Fibroblast of skin of right quadriceps (primary cell): Measurements from ENCODE around the gene BCL2A1.
"Not testable (repeated sequence)": the region's sequence is repeated elsewhere in the genome, so short reads cannot be mapped to it uniquely, and the experiment has no call there.

ENCODE experiments used
- DNase-seq: peaks from one replicate; pipeline ENCODE4 v3.0.0-alpha.2; 2013

Gene BCL2A1

DNA sequence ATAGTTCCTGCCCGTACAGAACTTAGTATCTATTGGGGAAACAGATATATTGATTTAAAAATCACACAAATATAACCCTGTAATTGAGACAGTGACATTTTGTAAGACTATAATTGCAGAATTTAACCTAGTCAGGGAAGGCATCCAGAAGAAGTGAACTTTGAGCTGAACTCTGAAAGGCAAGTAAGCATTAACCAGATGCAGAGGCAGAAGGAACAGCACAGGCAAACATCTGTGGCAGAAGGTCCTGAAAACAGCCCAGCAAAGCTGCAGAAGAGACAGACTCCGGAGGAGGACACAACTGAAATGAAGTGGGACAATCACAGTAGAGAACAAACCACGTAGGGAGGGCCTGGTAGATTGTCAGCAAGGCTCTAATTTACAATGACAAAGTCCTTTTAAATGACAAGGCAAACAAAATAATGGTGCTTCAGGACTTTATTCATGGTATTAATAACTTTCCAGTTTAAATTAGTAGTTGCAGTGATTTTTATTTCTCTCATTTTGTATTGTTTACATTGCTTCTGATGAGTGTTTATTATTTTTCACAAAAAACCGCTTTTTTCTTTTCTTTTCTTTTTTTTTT lies 14.5 kb downstream of the BCL2A1 start:
- DNase-seq, result no peak

DNA sequence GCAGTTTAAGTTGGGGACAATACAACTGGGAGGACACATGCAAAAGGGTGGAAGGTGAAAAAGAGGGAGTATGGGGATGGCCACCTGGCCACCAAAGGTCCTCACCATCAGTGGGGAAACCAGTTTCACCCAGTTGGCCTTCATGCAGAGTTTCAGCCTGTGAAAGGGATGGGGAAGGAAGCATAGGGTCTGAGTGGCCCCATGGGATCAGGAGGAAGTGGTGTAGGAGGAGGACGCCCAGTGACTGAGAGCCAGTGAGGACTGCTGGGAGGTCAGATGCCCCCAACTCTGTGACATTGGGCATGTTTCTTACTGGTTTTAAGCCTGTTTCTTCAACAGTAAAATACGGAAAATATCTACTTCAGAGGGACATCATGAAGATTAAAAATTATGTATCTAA lies 16.3 kb downstream of the BCL2A1 start:
- no peak for DNase-seq

DNA sequence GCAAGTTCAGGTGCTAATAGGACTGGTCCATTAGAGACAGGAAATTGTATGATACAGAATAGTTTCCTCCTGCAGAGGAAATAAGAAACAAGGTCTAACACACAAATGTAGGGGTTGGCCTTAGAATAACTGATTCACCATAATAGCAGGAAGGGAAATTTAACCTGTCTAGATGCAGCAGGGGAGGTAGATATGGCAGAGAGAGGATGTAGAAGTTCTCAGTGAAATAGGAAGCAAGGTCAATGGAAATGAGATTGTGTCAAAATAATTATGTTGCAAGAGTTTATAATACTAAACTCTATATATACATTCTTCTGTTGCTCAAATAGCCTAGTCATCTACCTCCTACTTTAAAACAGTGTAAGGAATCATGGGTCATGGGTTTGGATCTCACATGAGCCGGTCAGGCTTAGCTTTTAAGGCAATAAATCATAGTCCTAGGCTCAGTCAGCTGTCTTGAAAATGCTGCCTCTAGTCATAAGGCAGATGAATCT lies 17.0 kb downstream of the BCL2A1 start:
- no peak for DNase-seq

DNA sequence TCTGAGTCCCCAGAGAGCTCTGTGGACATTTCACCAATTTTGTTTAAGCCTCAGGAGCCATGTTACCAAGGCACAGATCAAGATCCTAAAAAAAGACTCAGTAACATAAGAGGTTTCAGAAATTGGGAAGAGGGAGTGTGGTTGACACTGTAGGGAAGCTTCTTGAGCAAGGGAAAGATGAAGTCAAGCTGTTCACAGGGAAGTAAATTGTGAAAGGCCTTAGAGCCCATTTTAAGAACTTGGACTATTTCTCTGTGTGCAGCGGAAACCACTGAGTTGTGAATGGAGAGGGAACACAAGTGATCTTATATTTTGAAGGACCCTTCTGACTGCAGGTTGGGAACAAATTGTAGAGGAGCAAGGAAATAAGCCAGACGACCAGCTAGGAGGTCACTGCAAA lies 18.7 kb downstream of the BCL2A1 start:
- no peak for DNase-seq

DNA sequence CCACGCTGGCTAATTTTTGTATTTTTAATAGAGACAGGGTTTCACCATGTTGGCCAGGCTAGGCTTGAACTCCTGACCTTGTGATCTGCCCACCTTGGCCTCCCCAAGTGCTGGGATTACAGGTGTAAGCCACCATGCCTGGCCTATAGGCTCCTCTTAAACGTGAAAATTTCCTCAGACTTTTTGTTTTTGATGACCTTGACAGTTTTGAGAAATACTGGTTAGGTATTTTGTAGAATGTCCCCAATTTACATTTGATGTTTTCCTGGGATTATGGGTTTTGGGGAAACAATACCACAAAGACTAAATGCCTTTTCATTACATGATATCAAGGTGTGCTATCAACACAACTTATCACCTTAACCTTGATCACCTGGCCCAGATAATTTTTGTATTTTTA lies 20.7 kb downstream of the BCL2A1 start:
- no peak for DNase-seq

DNA sequence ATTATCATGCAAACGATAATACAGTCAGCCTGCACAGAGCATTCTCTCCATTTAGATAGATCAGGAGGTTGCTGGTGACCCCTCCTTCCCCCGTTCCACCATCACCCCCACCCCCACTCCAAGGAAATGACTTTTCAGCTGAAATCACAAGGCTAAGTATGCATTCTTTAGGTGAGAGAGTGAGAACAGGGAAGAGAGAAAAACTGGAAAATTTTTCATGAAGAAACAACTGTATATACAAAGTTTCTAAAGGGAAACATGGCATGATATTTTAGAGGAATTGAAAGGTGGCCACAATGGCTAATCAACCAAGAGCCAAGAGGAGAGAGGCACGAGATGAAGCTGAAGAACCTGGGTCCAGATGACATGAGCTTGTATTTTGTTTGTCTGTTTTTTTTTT lies 22.2 kb downstream of the BCL2A1 start:
- DNase-seq, result no peak

DNA sequence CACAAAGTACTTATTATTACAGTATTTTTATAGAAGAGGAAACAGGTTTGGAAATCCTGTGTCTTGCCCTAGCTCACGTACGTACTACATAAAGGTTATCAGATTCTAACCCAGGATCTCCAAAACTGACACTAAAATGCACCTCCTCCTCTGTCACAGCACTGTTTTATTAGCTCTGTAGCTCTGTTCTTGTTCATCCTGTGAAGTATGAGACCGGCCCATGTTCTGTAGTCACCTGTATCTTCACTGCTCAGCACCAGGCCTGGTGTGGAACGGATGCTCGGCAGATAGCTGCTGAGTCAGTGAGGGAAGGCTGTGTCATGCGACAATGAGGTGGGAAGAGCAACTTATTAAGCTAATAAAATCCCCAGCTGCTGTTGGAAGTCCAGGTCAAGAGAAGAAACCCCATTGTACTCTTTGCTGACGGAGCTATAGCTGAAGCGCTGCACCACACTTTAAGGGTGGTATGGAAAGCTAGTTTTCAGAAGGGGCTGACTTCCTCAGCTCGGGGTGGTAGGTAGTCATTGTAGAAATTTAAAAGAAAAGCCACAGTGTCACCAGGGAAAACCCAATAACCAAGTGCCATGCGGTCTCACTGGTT lies 22.8 kb downstream of the BCL2A1 start:
- no peak for DNase-seq

DNA sequence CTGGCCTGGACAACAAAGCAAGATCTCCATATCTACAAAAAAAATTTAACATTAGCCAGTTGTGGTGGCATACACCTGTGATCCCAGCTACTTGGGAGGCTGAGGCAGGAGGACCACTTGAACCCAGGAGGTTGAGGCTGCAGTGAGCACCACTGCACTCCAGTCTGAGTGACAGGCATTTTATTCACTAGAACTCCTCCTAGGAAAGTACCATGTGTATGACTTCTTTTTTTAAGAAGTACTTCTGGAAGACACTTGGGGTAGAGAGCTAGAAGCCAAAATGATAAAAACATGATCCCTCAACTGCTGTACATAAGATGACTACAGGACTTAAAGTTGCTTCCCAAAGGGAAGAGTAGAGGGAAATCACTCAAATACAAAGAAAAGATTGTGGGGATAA lies 24.0 kb downstream of the BCL2A1 start:
- no peak for DNase-seq

DNA sequence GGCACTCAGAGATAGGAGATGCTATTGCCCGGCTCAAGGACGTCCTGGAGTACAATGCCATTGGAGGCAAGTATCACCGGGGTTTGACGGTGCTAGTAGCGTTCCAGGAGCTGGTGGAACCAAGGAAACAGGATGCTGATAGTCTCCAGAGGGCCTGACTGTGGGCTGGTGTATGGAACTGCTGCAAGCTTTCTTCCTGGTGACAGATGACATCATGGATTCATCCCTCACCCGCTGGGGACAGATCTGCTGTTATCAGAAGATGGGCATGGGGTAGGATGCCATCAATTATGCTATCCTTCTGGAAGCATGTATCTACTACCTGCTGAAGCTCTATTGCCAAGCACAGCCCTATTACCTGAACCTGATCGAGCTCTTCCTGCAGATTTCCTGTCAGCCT lies 26.4 kb downstream of the BCL2A1 start:
- DNase-seq, result no peak

DNA sequence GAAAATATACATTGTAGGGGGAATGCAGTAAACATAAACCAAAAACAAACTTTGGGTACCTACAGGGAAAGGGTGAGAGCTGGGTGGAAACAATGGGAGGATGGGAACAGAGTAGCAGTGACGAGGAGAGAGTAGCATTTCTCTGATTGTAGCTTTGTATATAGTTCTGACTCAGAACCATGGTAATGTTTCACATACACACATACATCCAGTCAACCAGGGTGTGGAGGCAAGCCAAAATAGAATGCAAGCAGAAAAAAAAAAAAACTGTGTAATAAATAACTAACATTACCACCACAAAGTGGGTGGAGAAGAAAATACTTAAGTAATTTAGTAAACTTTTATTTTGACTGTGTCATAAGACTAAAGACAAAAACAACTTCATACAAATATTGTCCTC lies 27.2 kb downstream of the BCL2A1 start:
- peak; percentile 84 for DNase-seq

DNA sequence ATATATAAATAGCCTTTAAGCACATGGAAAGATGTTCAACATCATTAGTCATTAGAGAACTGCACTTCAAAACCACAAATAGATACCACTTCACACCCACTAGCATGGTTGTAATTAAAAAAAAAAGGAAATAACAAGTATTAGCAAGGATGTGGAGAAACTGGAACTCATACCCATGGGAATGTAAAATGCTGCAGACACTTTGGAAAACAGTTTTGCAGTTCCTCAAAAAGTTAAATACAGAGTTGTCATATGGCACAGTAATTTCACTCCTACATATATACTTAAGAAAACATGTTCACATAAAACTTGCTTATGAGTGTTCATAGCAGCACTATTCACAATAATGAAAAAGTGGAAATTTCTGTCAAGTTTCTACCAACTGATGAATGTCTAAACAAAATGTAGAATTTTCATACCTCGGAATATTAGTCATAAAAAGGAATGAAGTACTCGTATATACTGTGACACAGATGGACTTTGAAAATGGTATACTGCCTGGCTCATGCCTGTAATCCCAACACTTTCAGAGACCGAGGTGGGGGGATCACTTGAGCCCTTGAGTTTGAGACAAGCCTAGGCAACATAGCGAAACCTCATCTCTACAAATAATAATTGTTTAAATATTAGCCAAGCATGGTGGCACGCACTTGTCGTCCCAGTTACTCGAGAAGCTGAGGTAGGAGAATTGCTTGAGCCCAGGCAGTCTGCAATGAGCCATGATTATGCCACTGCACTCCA lies 28.1 kb downstream of the BCL2A1 start:
- DNase-seq, result peak; percentile 79

DNA sequence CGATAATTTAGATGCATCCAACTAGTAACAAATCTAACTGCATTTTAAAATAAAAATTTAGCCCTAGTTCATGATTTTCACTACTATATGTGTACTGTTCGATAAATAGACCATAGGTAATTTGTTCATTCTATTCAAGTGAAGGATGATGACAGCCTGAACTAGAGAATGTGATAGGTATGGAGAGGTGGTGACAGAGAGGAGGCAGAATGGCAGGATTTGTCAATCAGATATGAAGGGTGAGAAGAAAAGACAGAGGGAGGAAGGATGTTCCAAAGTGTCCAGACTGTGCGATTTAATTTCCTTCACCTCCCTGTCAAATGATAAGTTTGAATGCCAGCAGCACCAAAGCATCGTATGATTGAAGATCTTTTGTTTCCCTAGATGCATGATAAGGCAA lies 31.6 kb downstream of the BCL2A1 start:
- DNase-seq, result no peak

DNA sequence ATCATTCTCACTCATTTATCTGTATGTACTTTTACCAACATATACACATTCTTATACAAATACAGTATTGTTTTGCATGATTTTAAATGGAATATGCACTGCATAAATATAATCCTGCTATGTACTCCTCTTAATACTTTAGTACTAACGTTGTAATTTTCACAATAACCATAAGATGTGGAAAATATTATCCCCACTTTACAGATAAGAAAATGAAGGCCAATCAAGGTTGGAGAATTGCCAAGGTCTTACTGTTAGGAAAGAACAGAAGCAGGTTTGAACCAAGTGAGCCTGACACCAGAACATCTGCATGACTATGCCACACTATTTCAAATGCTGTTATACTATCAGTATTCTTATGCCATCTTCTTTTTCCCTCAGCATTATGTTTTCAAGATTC lies 32.9 kb downstream of the BCL2A1 start:
- no peak for DNase-seq

DNA sequence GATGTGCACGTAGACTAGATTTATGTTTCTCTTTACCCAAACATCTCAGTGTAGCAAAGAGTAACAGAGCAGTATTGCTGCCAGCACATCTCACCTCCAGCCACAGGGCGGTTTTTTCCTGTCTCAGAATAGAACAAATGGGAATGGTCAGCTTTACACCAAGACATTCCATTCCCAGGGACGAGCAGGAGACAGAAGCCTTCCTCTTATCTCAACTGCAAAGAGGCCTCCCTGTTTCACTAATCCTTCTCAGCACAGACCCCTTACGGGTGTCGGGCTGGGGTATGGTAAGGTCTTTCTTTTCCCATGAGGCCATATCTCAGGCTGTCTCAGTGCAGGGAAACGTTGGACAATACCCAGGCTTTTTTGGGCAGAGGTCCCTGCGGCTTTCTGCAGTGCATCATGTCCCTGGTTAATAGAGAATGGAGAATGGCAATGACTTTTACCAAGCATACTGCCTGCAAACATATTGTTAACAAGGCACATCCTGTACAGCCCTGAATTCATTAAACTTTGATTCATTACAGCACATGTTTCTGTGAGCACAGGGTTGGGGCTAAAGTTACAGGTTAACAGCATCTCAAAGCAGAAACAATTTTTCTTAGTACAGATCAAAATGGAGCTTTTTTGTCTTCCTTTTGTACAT lies 35.3 kb downstream of the BCL2A1 start:
- DNase-seq, result not testable (repeated sequence)

DNA sequence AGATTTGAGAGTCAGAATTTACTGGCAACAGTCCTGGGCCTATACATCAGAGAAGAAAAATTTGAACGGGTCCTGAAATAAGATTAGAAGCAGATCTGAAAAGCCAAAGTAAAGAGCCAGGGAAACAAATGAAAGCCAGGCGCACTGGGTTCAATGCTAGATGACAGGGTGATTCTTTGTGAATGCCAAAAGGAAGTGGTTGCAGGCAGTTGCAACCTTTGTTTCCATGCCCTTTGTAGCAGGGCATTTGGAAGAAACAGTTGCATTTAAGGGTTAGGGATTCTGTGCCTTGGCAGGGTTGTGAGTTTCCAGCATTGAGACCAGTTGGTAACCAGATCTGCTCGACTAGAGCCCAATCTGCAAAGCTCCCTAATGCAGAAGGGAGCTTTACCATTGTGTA lies 37.8 kb downstream of the BCL2A1 start:
- no peak for DNase-seq

DNA sequence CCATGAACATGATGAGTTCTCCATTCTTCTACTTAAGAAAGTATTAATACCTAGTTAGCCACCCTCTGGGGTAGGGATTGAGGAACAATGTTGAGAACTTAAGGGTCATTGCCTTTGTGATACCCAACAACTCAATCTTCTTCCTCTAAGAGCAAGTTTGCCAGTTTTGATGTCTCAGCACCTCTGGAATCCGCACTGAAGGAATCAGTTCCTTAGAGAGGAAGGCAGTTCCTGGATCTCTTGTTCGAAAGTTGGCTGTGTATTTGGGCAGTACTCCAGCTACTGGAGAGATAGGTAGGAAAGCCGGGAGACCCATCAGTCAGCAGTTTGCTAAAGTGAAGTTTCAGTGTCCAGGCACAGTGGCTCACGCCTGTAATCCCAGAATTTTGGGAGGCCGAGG lies 38.5 kb downstream of the BCL2A1 start:
- no peak for DNase-seq

DNA sequence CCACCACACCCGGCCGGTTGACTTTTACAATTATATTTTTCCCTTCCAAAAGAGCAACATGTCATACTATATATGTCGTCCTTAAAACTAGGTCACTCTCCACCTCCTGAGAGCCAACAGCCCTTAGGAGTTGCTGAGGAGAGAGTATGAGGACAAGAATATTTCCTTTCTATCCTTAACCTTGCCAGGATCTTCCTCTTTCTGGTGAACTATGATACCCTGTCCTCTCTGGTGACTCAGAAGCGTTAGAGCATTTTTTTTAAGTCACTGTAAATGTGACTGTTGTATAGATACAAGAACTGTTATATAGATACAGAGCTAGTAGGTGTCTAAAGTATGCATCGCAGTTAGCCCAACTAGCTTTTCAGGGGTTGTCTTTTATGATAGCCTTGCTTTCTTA lies 40.5 kb downstream of the BCL2A1 start:
- no peak for DNase-seq

DNA sequence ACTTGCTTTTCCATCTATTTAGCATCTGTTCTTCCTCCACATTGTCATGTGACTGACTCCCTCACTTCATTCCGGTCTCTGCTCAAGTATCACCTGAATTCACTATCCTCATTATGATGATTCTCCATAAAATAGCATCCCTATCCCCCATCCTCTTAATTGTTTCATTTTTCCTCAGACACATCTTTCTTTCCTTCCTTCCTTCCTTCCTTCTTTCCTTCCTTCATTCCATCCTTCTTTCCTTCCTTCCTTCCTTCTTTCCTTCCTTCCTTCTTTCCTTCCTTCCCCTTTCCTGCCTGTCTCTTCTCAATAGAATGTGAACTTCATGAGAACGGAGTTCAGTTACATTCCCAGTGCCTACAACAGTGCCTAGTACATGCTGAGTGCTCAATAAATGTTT lies 41.6 kb downstream of the BCL2A1 start:
- no peak for DNase-seq

DNA sequence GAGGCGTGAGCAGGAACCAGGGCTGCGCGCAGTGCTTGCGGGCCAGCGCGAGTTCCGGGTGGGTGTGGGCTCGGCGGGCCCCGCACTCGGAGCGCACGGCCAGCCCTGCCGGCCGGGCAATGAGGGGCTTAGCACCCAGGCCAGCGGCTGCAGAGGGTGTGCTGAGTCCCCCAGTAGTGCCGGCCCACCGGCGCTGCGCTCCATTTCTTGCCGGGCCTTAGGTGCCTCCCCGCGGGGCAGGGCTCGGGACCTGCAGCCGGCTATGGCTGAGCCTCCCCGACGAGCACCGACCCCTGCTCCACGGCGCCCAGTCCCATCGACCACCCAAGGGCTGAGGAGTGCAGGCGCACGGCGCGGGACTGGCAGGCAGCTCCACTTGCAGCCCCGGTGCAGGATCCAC lies 44.9 kb downstream of the BCL2A1 start:
- not testable (repeated sequence) for DNase-seq

DNA sequence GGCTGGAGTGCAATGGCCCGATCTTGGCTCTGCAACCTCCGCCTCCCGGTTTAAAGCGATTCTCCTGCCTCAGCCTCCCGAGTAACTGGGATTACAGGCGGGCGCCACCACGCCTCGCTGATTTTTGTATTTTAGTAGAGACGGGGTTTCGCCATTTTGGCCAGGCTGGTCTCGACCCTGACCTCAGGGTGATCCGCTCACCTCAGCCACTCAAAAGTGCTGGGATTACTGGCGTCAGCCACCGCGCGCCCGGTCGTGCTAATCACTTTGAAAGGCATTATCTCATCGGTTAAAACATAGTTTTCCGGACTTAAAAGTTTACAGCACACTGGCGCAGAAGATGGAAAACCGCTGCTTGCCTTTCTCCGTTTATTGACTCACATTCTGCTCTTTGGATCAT lies 46.6 kb downstream of the BCL2A1 start:
- no peak for DNase-seq

DNA sequence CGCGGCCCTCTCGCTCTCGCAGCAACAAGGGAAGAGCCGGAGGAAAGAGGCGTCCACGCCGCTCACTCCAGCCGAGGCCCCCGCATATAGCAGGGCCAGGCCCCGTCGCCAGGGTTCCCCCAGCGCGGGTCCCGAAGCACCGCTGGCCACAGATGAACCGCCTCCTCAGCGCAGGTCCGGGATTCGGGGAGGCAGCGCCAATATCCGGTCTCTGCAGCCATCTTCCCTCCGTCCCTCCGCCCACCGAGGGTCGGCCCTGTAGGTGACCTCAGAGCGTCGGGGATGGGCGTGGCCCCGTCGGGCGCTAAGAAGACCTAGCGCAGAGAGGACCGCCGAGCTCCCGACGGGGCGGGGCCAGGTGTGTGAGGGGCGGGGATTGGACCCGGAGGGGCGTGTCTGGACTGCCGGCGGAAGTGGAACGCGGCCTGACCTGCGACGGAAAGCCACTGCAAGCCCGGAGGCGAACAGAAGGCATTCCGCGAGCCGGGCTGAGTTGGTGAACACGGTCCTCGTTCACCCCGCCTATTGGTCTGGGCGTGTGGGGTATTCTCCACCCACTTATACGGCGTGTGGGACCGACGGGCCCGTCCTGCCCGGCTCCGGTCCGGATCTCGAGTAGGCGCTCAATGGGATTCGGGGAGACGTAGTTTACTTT lies 47.4 kb downstream of the BCL2A1 start:
- peak; percentile 95 for DNase-seq

DNA sequence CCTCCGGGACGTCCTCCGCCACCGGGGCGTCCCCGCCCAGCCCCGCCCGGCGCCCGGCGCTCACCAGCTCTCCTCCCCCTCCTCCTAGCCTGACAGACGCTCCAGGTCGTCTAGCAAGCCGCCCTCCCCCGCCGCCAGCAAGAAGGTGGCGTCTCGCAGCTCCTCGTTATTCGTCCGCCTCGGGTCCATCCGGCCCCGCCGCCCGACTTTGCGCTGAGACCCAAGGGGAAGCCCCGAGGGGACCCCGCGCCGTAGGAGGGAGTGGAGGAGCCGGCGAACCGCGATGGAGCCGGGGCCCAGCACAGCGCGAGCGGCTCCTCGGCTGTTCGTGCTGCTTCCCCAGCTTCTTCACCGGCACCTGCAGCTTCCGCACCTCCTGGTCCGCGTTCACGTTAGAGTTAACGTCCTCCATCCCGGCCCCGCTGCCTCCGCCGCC lies 47.9 kb downstream of the BCL2A1 start:
- peak; percentile 42 for DNase-seq

DNA sequence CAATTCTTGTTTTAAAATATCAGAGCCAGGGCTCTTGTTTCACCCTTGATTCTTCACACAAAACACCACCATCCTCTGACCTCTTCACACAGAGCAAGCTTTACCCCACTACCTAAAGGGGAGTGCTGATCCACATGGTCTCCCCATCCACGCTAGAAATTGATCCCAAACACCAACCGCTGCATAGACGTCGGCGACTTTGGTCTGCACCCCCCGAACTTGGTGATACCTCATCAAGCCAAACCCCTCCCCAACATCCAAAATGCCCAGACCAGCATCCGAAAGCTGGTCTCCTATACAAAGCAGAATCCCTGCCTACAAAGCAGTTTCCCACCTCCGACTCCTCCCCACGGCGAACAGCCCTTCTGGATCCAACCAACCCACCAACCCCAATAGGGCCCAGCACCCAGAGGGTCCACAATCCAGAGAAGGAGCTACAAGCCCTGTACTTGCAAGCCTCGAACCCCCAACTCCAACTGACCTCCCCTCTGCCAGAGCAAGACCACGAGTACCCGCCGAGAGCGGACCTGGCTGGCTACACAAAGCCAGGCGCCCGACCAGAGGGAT lies 48.4 kb downstream of the BCL2A1 start:
- no peak for DNase-seq
